ENCODE results near the gene SOX11.

DNA sequence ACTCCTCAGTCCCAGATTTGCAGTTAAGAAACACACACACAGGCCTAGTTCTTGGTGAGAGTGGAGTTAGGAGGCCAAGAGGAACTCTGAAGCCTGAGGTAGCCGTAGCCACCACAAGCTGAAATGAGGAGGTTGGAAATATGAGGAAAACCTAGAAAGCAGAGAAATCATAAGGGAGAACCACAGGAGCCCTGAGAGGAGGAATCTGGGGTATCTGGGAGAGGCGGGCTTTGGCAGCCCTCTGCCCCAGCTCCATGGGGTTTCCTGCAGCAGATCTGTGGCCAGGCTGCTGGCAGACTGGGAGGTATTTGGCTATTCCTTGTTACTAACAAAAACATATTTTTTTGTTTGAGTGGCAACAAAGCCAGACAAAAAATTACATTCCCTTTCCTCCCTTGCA lies 11.0 kb downstream of the SOX11 start:
- TF ChIP-seq, protein P1, sequence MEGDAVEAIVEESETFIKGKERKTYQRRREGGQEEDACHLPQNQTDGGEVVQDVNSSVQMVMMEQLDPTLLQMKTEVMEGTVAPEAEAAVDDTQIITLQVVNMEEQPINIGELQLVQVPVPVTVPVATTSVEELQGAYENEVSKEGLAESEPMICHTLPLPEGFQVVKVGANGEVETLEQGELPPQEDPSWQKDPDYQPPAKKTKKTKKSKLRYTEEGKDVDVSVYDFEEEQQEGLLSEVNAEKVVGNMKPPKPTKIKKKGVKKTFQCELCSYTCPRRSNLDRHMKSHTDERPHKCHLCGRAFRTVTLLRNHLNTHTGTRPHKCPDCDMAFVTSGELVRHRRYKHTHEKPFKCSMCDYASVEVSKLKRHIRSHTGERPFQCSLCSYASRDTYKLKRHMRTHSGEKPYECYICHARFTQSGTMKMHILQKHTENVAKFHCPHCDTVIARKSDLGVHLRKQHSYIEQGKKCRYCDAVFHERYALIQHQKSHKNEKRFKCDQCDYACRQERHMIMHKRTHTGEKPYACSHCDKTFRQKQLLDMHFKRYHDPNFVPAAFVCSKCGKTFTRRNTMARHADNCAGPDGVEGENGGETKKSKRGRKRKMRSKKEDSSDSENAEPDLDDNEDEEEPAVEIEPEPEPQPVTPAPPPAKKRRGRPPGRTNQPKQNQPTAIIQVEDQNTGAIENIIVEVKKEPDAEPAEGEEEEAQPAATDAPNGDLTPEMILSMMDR (IDR thresholded peaks at IDR 0.05; ENCODE audit: low read depth, low read length): no peak
- TF ChIP-seq POLR2A (IDR thresholded peaks at IDR 0.05; ENCODE audit: extremely low read depth, insufficient read length) (no peak), MYC (IDR thresholded peaks at IDR 0.05; ENCODE audit: low read depth, low read length) (no peak)
- TF ChIP-seq, protein P2, sequence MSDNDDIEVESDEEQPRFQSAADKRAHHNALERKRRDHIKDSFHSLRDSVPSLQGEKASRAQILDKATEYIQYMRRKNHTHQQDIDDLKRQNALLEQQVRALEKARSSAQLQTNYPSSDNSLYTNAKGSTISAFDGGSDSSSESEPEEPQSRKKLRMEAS (IDR thresholded peaks at IDR 0.05; ENCODE audit: low read depth, low read length): no peak

All from NB4 (cell line).